NOMO-1 treated with DMSO at 0.1 percent for 48 hours (cell line): ENCODE data around the gene MICU2.
A peak's percentile ranks its signal among the peaks of the same experiment; 100 is the strongest.

Experiments used
- DNase-seq: peaks from one replicate; lab custom pipeline; 2025; ENCODE audit not compliant: unreplicated experiment; lab: John Stamatoyannopoulos, UW

MICU2 gene

GRCh38 chr13:21504379-21504778, 99.6 kb downstream of the MICU2 start:
- no peak for DNase-seq

GRCh38 chr13:21501686-21502085, 102.3 kb downstream of the MICU2 start:
- no peak for DNase-seq

GRCh38 chr13:21486322-21486721, 117.6 kb downstream of the MICU2 start:
- DNase-seq = no peak

GRCh38 chr13:21483748-21484147, 120.2 kb downstream of the MICU2 start:
- DNase-seq = no peak

- no peak for DNase-seq
These were observed 122.6 kb downstream of the MICU2 start for GRCh38 chr13:21481359-21481758.

- DNase-seq = peak; percentile 72
These were observed 124.8 kb downstream of the MICU2 start for GRCh38 chr13:21478881-21479808.

GRCh38 chr13:21476893-21477472, 127.0 kb downstream of the MICU2 start:
- DNase-seq = peak; percentile 91

GRCh38 chr13:21475115-21475514, 128.9 kb downstream of the MICU2 start:
- no peak for DNase-seq

- DNase-seq = no peak
These were observed 133.2 kb downstream of the MICU2 start for GRCh38 chr13:21470785-21471184.

GRCh38 chr13:21466527-21466926, 137.4 kb downstream of the MICU2 start:
- no peak for DNase-seq

GRCh38 chr13:21465710-21466160, 138.2 kb downstream of the MICU2 start:
- DNase-seq = no peak

GRCh38 chr13:21463424-21463823, 140.5 kb downstream of the MICU2 start:
- no peak for DNase-seq

GRCh38 chr13:21461131-21461530, 142.8 kb downstream of the MICU2 start:
- no peak for DNase-seq

GRCh38 chr13:21458813-21459701, 144.9 kb downstream of the MICU2 start, which contains the start of gene ZDHHC20:
Gene ZDHHC20, minus strand, starts transcription at chr13:21459303. Its CDS starts 132 bp downstream, at chr13:21459171.
- DNase-seq = peak; percentile 82

GRCh38 chr13:21458451-21458812, 145.5 kb downstream of the MICU2 start:
- peak; percentile 39 for DNase-seq

GRCh38 chr13:21453387-21454081, 150.4 kb downstream of the MICU2 start:
- no peak for DNase-seq

- DNase-seq = peak; percentile 84
These were observed 153.0 kb downstream of the MICU2 start for GRCh38 chr13:21450936-21451335.

GRCh38 chr13:21446656-21447055, 157.3 kb downstream of the MICU2 start:
- no peak for DNase-seq

GRCh38 chr13:21445759-21446158, 158.2 kb downstream of the MICU2 start:
- no peak for DNase-seq

GRCh38 chr13:21443171-21443570, 160.8 kb downstream of the MICU2 start:
- peak; percentile 68 for DNase-seq
